Measurements from ENCODE around the gene MTMR6.

The MTMR6 gene

DNA sequence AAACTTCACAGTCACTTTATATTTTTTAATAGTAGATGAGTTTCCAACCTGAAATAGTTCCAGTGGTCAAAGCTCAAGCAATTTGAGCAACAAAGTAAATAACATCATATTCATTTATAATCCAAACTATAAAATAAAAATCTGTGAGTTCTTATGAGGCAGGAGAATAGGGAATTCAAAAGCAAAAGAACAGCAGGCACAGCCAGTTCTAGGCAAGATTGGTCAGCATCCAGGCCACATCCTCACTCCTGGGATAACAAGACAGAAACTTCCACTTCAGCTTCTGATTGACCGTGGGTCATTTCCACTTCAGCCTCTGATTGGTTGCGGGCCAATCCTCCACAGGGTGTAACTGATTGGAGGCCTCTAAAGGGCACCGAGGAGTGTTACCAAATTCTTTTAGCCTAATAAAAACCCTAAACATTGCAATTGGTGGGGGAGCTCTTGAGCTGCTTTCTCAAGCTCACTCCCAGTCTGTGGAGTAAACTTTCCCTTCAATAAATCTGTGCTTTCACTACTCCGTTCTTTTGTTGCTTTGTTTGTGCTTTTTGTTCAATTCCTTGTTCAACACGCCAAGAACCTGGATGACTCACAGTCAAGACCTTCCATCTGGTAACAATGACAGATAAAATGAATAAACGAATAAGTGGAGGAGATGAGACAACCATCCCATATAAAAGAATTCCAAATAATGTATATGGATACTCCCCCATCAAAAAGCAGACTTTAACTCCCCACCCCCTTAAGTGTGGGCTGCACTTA lies 72.6 kb downstream of the MTMR6 start:
- DNase-seq = no peak

DNA sequence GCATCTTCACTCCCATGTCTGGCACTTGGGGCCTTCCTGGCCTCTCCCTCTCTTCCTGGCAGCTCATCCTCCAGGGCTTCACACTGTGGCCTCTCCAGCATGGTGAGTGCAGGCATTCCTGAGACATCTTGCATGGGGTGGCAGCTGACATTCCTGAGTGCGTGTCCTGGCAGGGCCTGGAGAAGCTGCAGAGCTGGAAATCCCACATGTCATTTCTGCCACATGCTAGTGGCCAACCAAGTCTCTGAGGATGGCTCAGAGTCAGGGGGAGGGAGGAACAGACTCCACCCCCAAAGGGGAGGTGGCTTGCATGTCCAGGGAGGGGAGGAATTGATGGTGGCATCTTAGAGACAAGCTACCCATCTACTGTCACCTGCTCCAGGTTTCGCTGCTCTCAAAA lies 73.6 kb downstream of the MTMR6 start:
- no peak for DNase-seq

DNA sequence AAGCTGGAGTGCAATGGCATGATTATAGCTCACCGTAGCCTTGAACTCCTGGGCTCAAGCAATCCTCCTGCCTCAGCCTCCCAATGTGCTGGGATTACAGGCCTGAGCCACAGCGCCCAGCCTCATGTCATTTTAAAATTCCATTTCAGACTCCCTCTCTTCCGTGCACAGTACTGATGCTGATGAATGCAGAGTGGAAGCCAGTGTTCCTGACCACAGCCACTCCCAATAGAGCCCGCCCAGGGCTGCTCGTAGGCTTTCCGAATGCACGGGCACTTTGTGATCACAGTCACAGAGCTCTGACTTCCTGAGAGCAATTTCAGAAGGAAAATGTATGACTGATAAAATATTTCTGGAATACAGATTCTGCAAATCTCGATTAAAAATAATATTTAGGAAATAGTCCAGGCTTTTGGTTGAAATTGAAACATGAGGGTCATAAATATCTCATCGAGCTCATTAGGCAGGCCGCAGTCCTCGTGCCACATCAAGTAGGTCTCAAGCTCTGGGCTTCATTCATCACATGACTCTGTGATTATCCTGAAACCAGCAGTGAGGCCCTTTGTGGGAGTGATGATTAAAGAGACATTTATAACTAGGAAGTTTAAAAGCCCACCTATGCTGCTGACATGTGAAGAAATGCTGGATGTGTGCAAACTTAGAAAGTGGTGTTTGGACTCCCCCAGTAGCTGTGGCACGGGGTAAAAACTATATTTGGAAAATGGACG lies 76.3 kb downstream of the MTMR6 start:
- no peak for DNase-seq

DNA sequence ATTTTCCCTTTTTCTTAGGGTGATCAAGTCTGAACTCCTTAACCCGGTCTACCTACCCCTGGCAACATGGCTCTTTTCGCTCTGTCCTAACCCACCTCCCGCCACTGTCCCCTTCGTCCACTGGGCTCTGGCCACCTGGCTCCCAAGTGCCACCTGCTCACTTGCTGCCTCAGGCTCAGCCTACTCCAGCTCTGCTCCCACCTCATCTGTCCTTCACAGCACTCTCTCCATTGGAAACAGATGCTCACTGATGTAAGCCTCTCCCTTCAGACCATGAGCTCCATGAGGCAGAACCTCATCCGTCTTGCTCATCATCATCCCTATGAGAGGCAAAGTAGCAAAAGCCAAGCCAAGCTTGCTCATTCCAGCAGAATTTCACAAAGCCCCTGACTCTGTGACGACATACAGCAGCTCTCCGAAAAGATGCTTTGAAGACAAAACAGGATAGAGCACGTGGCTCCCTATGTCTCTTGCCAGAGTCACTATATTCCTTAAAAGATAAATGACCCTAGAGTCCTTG lies 79.9 kb downstream of the MTMR6 start:
- DNase-seq = peak; percentile 31 to 74

DNA sequence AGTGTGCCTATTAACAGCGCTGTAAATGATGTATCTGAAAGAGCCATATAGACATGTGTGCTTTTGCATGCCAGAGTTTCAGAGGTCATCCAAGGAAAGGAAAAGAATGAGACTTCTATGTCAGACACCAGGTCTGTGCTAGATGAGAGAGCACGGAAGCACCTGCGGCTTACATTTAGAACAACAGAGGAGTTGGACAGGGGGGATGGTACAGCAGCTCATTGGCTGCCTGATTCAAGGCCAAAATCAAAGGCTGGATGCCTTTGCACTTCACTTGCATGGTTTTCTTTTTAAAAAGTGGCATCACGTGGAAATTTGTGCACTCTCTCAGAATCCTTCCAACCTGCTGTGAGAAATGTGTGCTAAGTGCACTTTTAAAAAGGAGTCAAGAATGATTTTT lies 82.4 kb downstream of the MTMR6 start:
- no peak for DNase-seq

DNA sequence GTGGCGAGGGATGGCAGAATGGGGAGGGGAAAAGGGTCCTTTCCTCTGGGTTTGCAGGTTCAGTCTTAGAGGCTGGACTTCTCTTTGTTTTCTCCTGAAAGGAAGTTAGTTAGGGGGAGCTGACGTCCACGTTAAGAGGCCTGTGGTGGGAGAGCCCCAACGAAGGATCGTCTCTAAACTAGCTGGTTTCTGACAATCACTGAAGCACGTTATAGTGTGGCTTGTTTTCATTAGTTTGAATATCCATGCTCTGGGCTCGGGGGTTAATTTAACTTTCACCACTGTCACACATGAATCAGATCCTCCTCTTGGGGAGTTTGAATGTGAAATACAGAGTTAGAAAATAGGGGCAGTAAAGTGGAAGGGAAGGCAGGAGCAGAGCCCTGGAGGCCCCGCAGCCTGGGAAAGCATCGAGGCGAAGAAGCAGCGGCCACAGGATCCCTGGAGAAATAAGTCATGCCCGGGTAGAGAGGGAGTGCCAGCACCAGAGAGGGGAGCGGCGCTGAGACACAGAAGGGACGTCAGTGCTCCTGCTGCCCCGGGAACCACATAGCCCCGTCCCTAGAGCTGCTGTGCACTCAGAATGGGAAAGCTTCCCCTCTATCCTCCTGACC lies 84.1 kb downstream of the MTMR6 start:
- no peak for DNase-seq

DNA sequence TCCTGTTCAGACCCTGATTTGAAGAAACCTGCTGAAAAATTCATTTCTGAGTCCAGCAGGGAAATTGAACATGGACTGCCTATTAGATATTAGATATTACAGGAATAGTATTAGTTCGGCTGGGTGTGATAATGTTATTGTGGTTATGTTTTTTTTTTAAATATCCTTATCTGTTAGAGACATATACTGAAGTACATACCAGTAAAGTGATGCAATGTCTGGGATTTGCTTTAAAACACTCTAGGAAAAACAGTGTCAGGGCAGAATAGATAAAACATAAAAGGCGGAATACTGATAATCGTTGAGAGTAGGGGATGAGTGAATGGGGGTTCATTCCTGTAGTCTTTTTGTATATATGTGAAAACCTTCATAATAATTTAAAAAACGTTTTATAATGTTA lies 86.5 kb downstream of the MTMR6 start:
- no peak for DNase-seq

DNA sequence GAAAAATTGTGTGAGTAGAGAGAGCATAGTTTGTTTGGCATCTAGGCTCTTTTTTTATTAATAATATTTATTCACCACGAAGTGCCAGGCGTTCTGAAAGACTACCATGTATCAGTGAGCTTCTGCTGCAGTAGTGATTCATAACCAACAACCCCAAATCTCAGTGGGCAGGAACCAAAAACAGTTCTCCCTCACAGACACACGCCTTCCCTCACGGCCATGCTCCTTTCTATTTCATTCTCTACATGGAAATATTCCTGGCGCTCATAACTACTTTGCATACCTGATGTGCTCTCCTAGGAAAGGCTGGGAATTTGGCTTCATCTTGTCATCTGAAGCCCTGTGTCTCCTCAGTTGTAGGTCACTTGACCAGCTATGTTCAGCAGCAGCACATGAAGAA lies 88.6 kb downstream of the MTMR6 start:
- DNase-seq = no peak

DNA sequence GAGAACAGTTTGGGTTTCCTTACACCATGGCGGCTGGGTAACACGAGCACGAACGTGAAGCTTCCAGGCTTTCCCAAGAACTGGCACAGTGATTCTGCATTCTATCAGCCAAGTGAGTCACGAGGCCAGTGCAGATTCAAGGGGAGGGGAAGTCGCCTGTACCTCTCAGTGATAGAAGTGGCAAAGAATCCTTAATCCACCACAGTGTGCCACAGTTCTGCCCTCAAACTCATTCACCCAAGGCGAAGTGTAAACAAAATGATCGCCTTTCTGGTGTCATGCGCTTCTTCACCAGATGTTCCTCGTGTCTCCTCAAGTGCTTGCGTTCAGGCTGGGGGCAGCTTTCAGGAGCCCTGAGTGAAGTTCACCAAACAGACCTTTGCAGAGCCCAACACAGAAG lies 90.3 kb downstream of the MTMR6 start:
- peak; percentile 92 to 98 for DNase-seq

All from NCI-H524 (cell line).